NCI-H82 treated with DMSO at 0.1 percent for 48 hours (cell line): Measurements from ENCODE around the gene SQSTM1.

Experiments
- DNase-seq: peaks from one replicate; lab custom pipeline; 2025; ENCODE audit not compliant: unreplicated experiment; lab: John Stamatoyannopoulos, UW

The SQSTM1 gene

DNA sequence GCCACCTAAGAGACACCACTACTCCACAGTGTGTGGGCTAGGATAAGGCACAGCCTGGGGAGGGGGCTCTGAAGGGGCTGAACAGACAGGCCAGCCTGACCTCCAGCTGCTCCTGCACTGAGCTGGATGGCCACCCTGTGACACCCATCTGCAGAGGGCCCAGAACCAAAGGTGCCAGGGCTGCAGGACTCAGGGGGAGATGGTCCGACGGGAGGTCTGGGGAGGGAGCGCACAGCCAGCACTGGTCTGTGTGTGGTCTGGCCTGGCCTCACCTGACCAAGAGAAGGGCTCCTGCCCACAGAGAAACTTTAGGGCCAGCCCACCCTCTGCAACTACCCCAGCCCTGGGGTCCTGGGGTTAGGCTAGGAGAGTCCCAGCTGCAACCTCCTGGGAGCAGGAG lies 26.1 kb upstream of the SQSTM1 start:
- DNase-seq = no peak

DNA sequence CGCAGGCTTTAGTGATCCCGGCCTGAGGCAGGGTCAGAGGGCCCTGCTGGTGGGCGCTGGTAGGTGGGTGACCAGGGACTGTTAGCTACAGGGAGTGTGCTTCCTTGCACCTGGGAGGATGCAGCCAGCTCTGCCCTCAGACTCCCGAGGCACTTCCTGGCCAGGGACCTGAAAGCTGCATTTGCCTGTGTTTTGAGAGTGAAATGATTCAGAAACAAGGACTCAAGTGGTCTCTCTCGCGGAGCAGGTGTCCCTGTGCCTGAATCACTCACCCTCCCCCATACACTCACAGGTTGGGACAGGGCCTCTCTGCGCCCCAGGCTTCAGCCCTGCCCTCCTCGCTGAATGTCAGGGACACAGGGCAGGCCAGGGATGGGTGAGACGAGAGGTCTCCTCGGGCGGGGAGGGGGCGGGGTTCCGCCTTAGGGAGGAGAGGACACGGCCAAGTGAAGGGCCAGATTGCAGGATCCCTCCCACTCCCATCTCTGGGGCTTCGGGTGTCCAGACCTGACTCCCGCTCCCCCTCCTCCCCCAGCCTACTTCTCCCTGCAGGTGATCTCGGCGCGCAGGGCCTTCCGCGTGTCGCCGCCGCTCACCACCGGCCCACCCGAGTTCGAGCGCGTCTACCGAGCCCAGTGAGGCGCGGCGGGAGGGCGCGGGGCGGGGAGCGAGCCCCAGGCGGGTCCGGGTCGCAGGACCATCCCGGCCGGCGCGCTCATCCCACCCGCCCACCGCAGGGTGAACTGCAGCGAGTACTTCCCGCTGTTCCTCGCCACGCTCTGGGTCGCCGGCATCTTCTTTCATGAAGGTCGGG lies 25.4 kb upstream of the SQSTM1 start:
- DNase-seq = no peak

DNA sequence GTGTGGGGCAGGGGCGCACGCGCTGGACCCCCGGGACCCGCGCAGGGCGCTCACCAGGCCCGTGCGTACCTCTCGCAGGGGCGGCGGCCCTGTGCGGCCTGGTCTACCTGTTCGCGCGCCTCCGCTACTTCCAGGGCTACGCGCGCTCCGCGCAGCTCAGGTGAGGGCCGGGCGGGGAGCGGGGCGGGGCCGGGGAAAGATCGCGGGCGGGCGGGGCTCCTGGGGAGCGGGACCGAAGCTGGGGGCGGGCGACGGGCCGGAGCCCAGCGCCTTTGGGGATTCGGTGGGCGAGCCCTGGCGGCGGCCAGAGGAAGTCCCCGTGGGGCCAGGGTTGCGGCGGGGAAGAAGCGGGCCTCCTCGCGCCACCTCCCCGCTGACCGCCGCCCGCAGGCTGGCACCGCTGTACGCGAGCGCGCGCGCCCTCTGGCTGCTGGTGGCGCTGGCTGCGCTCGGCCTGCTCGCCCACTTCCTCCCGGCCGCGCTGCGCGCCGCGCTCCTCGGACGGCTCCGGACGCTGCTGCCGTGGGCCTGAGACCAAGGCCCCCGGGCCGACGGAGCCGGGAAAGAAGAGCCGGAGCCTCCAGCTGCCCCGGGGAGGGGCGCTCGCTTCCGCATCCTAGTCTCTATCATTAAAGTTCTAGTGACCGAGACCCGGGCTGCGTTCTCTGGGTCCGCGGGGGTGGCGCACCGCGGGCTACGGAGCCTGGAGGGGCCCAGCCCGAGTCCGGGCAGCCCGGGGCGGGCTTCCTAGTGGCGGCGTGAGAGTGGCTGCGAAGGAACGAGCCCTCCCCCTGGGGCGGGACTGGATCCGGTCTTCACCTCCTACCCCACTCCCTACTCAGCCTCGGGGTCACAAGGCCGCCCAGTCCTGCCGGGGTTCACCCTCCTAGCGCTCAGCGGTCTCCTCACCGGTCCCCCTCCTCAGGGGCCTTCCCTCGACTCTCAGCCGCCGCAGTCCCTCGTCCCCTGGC lies 24.6 kb upstream of the SQSTM1 start:
- peak; percentile 15 for DNase-seq

DNA sequence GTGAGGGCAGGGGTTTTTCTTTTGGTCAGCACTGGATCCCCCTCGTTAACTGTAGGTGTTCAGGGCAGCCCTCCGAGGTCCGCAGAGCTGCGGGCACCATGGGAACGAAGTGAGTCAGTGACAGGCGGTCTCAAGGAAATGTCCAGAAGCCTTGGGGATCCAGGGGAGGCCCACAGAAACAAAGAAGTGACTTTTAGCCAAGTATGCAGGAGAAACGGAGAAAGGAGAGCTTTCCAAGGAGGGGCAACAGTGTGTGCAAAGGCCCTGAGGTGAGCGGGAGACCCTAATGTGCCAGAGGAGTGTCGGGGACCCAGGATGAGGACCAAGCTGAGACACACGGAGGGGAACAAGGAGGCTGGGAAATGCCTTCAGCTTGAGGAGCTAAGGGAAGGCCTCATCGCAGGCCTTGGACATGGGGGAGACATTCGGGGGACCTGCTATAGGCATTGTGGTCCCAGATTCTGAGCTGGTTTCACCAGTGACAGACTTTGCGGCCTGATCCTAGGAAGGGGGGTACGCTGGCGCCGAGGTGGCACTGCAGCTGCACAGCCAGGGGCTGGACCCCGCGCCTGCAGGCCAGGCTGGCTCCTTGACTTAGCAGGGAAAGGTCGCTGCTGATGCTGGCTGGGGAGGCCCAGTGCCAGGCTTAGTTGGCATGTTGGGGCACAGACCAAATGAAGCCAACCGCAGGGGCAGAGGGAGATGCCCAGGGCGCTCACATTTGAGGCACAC lies 23.7 kb upstream of the SQSTM1 start:
- DNase-seq = no peak

DNA sequence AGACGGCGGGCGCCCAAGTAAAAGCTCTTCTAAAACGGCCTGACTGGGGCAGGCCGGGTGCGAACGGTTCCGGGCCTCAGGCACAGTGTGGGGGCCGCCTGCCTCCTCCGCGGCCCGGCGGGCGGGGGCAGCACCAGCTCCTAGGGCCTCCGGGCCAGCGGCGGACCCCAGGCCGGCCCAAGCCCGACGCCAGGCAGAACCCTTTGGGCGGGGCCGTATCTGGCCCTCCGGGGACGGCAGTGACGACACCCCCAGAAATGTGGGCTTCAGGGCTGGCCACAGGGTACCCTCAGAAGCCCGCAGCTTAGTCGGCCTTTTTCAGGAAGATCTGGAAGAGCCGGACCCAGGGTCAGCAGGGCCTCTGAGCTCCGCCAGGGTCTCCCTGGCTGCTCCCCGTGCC lies 23.0 kb upstream of the SQSTM1 start:
- DNase-seq = no peak

DNA sequence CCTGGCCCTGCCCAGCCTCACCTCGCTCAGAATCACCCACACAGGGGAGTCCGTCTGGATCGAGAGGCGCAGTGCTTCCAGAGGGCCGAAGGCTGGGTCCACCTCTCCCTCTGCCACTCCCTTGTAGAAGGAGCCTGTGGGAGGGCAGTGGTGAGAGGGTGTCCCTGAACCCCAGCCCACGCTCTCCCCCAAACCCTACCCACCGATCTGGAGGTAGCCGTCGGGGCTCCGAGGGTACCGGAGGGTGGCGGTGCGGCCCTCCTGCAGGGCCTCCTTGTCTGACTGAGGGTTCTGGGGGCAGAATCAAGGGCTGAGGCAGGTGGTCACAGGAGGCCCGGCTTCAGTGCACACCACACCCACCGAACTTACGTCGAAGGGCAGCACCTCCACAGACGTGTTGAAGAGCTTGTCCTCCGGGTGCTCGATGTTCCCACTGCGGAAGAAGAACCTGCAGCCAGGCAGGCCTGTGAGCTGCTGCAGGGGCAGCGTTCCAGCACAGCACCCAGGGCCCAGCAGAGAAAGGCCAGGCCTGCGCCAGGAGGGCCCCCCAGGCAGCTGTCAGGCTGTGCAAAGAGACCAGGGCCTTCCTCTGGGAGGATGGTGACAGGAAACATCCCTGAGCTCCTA lies 22.4 kb upstream of the SQSTM1 start:
- no peak for DNase-seq

DNA sequence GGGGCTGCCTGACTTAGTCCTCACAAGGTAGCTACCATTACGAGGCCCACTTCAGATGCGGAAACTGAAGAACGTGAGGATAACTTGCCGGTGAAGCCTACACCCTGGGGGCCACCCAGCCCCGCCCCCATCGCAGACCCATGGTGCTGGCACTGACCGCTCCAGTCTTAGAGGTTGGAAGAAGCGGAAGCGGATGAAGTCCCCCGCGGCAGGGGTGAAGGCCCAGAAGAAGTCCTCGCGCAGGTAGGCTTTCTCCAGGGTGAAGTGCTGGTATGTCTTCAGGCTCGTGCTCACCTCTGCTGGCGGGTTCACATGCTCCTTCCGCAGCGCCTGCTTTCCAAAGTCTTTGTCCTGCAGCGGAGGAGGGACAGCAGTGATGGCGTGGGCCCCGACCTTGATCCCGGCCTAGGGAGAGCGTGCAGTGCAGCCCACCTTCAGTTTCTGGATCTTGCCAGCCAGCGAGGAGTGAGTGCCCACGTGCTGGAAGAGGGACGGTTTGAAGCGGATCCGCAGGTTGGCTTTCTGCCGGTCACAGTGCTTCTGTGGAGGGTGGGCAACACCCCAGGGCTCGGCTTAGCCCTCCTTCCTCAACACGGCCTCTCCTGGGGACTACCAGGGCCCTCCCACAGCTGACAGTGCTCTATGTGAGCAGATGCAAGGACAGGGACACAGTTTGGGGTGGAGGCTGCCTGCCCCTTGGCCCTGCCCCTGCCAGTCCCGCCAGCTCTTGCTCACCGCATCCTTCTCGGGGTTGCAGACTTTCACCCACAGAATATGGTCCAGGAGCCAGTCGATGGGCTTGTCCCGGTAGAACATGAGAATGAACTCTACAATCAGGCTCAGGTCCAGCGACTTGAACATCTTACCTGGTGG lies 21.7 kb upstream of the SQSTM1 start:
- DNase-seq = no peak

DNA sequence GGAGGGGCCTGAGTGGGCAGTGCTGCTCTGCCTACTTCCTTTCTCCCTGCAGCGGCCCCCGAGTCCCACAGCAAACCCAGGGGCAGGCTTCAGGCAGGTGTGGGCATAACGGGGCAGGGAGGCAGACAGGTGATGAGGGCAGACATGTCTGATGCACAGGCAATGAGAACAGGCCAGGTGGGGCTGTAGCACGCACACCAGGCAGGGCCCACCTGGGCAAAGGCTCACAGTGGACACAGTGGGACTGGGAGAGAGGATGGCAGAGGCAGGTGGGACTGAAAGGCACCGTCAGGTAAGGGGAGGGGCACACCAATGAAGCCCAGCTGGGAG lies 21.1 kb upstream of the SQSTM1 start:
- DNase-seq = no peak

DNA sequence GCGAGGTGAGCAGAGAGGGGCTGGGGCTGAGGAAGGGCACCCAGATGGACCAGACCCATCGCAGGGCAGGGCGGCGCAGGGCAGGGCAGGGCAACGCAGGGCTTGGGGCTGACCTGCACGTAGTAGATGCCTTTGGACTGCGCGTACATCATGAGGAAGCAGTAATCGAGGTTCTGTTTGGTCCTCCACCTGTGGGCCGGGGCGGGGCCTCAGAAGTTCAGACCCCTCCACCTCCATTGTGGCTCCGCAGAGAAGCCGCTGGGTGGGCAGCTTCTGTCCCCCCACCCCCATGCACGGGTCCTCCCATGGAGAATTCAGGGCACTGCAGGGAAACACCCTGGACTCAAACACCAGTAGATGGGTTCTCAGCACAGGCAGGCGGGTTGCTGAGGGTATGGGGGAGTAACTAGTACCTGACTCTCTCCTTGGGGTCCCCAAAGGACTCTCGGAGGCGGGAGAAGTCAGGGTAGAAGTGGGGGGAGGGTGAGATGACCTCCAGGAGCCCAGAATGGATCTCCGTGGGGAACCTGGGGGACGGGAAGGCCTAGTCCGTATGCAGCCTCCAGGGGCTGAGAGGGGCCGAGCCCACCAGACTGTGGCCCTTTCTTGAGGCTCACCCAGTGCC lies 20.5 kb upstream of the SQSTM1 start:
- no peak for DNase-seq

DNA sequence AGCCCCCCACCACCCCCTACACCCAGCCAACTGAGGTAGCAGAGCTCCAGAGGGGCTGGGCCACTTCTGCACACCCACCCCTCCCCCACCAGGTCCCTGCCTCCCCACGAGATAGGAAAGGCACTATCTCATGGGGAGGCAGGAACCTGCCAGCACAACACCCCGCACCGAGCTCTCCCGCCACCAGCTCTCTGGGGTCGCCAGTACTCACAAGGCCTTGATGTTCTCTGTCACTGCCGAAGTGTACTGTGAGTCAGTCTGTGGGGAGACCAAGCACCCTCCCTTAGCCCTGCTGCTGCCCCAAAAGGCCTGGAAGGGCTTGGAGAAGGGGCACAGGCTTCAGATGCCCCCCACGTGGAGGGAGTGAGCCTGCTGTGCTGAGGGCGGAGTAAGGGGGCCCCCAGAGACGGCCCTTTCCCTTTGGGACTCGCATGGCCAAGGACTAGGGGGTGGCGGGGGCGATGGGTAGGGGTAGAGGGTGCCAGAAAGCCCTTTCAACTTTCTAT lies 20.0 kb upstream of the SQSTM1 start:
- DNase-seq = no peak

DNA sequence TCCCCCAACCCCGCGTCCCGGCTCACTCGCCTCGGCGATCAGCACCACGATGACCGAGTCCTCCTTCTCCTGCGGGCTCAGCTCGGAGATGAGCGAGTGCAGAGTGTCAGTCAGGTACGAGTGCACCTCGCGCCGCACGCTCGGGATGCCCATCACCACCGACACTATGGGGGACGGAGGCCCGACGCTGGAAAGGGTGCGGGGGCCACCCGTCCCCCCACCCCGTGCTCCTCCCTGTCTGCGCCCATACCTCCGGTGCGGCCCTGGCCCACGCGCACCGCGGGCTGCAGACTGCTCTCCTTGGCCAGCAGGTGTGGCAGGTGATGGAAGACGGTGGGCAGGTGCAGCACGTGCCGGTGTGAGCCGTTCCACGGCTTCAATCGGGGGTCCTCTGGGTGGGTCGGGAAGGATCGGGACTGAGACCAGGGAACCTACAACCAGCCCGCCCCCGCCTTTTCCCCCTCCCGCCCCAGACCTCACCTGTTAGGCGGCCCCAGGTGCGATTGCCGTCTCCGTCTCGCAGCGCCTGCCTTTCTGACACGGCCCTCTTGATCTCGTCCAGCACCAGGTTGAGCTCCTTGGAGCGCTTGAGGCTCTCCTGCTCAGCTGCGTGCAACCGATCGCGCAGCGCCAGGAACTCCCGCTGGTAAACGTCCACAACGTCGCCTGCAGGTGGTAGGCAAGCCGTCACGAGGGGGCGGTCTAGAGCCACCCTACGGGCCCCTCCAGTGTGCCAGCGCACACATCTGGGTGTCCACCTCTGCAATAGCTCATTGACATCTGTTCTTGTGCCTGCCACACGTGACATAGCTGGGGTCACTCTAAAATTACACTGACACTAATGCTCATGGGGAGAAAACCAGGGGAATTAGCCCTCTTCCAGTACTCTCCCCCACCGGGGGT lies 19.1 kb upstream of the SQSTM1 start:
- no peak for DNase-seq

DNA sequence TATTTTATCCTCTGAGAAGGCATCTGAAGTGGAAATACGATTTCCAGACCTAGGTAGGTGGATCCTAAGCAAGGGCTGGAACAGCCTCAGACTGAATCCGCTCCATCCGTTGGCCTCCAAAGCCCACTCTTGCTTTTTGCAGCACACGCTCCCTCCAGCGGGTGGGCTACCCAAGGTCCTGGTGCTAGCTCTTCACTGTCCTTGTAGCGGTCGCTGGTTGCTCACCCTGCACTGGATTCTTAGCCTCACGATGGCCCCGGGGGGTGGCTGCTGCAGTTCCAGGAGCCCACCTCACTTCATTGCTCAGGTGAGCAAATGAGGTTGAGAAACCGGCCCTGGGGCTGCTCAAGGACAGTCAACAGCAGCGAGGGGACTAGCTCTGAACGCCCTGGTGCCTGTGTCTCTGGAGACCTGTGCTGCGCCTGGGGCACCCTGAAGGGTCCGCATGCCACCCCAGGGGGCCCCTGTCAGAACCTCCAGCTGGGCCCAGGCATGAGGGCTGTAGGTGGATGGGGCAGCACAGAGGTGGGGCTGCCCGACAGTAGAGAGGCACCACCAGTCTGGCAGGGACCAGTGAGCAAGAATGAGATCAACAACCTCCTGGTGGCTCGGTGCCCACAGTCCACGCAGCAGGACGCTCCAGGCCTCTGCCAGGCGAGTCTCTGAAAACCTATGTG lies 18.4 kb upstream of the SQSTM1 start:
- no peak for DNase-seq

DNA sequence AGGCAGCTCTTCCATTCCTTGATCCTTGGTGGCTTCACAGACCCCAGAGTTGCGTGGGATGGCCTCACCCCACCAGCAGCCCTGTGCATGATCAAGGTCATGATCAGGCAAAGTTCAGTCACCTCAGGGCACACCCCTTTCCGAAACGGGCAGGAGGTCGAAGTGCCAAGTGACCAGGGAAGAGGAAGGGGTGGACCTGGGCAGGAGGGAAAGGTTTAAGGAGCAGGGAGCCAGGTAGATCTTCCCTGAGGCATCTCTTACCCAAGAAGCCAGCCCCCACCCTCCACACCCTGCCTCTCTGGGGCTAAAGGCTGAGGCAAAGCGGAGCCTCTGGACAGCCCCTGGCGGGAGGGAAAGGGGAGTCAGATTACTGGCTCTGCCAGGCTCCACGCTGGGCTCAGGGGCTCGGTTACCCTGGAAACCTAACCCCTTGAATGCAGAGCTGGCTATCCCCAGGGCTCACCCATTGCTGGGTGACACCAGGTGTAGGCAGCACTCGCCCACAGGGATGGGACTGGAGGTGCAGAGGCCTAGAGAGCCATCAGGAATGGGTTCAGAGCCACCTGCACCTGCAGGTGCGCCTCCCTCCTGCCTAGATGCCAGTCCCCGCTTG lies 17.6 kb upstream of the SQSTM1 start:
- DNase-seq = no peak

DNA sequence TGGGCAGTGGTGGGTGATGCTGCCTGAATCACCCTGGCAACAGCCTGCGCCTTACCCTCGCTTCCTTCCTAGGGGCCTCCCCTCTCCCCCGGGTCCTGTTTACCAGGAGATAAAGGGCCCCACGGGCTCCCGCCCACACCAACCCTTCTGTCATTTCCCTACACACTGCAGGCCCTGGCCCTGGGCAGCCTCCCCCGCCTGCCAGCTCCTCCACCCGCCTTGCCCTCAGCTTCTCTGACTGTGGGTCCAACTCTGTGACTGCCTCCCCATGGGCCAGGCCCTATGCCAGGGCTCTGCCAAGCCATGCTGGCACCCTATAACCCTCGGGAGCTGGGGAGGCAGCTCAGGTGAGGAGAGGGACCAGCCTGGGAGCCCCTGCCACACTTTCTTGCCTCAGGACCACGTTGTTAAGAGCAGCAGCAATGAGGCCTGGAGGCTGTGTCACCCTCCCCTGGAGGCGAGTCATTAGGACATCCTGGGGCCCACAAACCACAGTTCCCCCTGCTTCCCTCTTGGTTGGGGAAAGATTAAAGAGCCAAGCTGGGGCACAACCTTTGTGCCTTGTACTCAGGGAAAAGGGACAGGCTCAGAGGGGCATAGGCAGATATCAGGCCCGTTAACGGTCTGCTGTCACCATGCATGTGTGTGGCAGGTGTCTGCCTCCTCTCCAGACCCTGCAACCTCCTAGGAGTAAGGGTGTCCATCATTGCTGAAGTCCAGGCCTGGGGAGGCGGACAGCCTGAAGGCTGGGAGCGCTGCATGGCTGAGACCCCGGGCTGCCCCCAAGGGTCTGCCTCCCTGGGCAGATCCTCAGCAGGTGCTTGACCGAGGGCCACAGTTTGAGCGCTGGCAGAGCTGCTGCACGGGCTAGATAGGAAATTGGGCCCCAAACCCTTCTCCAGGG lies 16.8 kb upstream of the SQSTM1 start:
- DNase-seq = no peak

DNA sequence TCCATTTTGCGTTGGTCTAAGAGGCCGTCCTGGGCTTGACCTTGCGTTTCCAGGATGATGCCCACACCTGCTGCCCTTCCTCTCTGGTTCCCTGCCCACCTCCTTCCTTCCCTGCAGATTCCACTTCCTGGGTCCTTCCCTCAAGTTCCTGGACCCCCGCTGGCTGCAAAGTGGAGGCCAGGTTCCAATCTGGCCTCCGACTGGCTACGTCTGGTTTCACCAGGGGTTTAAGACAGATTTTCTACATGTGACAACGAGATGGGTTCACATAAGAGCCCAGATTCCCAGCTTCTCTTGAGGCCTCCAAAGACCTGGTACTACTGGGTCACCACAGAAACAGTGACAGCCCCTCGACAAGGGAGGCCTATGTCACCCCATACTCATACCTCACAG lies 16.2 kb upstream of the SQSTM1 start:
- no peak for DNase-seq

DNA sequence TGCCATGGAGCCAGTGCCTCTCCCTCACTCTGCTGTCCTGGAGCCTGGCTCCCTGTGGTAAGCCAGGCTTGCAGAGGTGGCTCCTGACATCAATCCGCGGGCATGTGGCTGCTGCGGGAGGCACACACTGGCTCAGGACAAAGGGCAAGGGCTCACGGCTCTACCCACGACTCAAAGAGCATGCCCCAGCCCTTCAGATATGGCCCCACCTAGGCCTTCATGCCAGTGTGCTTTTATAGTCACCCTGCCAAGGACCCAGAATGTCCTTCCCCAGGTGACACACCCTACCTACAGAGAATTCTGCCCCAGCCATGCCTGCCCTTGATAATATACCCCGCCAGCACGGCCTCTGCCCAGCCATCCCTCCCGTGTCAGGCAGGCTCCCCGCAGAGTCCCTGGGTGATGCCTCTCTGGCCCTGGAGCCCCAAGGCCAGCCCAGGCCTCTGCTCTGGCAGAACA lies 15.6 kb upstream of the SQSTM1 start:
- DNase-seq = no peak
